Effector memory CD8-positive, alpha-beta T cell (primary cell): Measurements from ENCODE around the gene SAMD7.

ENCODE experiments used
- ATAC-seq: fragments of 150-1000 bp; cut with Tn5 transposase; replicated peaks from 2 replicates; pipeline ENCODE4 v1.10.0; 2021; ENCODE audit warnings: mild to moderate bottlenecking, moderate library complexity
- DNase-seq, 3 experiments: peaks; one replicate each; pipeline ENCODE4 v3.0.0; 2021
- H3K27ac Mint-ChIP-seq, 2 donors: one replicate each; pipeline ENCODE4 v1.8.0; 2022; ENCODE audit warnings: mild to moderate bottlenecking in 2 of 2, mixed read lengths in 2 of 2, moderate library complexity in 2 of 2
- H3K27me3 Mint-ChIP-seq, 2 donors: one replicate each; pipeline ENCODE4 v1.8.0; 2022; ENCODE audit warnings: mixed read lengths in 2 of 2
- H3K36me3 Mint-ChIP-seq: one replicate; pipeline ENCODE4 v1.8.0; 2022; ENCODE audit warnings: mild to moderate bottlenecking, moderate library complexity, mixed read lengths; ENCODE audit not compliant: insufficient read depth
- H3K4me1 Mint-ChIP-seq, 2 donors: one replicate each; pipeline ENCODE4 v1.8.0; 2022; ENCODE audit warnings: low read depth in 2 of 2, mixed read lengths in 2 of 2
- H3K4me3 Mint-ChIP-seq, 2 donors: one replicate each; pipeline ENCODE4 v1.8.0; 2022; ENCODE audit warnings: mild to moderate bottlenecking in 2 of 2, mixed read lengths in 2 of 2, moderate library complexity in 2 of 2
- H3K9me3 Mint-ChIP-seq, 2 donors: one replicate each; pipeline ENCODE4 v1.8.0; 2022; ENCODE audit warnings: mixed read lengths in 2 of 2
- total RNA-seq, 9 experiments: gene quantifications; one replicate each; lab custom pipeline; 2026; lab: John Stamatoyannopoulos, UW

Gene SAMD7
- total RNA-seq: 0 reads per million in 9 experiments

- H3K4me1 Mint-ChIP-seq: no peaks in the 10 kb centered on the region
- ATAC-seq (no peak), DNase-seq (no peak)
- no peak within 1 kb of the TSS for H3K27ac Mint-ChIP-seq
- H3K27me3 Mint-ChIP-seq: peaks cover 0 to 9% of the 10 kb centered on the region in 2 donors
- no peaks in the 10 kb centered on the region for H3K9me3 Mint-ChIP-seq
- H3K36me3 Mint-ChIP-seq: no peaks in the 10 kb centered on the region
- H3K4me3 Mint-ChIP-seq: no peak within 1 kb of the TSS
Observed at GRCh38 chr3:169911272-169911671, at the start of gene SAMD7. Gene SAMD7 (plus strand): TSS chr3:169911572. CDS start chr3:169919499, 7,927 bp downstream.

- Mint-ChIP-seq H3K9me3 (no peaks in the 10 kb centered on the region), H3K27ac (no peak overlapping the region), H3K27me3 (peaks cover 18 to 50% of the 10 kb centered on the region in 2 donors), H3K4me3 (no peak overlapping the region), H3K4me1 (peaks cover 4 to 6% of the 10 kb centered on the region in 2 donors), H3K36me3 (no peaks in the 10 kb centered on the region)
- DNase-seq: no peak
- ATAC-seq: no peak
Observed at GRCh38 chr3:169861871-169862270, 49.5 kb upstream of the SAMD7 start.

DNA sequence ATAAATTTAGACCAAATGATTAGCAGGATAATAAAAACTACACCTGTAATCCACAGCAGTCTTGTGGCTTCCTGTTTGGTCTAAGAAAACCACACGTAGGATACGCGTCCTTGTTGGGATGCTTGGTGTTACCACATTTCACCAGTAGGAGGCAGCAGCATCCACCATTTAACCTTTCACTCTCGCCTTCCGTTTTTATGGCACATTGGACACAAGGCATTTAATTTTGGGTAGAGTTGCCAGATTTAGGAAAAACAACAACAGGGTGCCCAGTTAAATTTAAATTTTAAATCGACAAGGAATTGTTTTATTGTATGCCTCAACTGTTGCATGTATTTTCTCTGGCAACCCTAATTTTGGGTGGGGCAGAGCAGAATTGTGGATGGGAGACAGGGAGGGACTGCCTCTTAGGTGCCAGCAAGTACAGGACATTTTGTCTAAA is 47.9 kb upstream of the SAMD7 start:
- Mint-ChIP-seq H3K27ac (no peak overlapping the region), H3K9me3 (no peaks in the 10 kb centered on the region), H3K4me1 (peaks cover 4 to 6% of the 10 kb centered on the region in 2 donors), H3K4me3 (no peak overlapping the region), H3K36me3 (no peaks in the 10 kb centered on the region), H3K27me3 (peaks cover 18 to 42% of the 10 kb centered on the region in 2 donors)
- ATAC-seq (peak; percentile 68), DNase-seq (peak; percentile 43 to 56 (median 44))

GRCh38 chr3:169864270-169864669 is 47.1 kb upstream of the SAMD7 start:
- ATAC-seq (no peak), DNase-seq (no peak)
- H3K9me3 Mint-ChIP-seq: no peaks in the 10 kb centered on the region
- no peak overlapping the region for H3K27ac Mint-ChIP-seq
- peaks cover 18 to 42% of the 10 kb centered on the region in 2 donors for H3K27me3 Mint-ChIP-seq
- H3K4me3 Mint-ChIP-seq: no peak overlapping the region
- peaks cover 4 to 6% of the 10 kb centered on the region in 2 donors for H3K4me1 Mint-ChIP-seq
- H3K36me3 Mint-ChIP-seq: no peaks in the 10 kb centered on the region

DNA sequence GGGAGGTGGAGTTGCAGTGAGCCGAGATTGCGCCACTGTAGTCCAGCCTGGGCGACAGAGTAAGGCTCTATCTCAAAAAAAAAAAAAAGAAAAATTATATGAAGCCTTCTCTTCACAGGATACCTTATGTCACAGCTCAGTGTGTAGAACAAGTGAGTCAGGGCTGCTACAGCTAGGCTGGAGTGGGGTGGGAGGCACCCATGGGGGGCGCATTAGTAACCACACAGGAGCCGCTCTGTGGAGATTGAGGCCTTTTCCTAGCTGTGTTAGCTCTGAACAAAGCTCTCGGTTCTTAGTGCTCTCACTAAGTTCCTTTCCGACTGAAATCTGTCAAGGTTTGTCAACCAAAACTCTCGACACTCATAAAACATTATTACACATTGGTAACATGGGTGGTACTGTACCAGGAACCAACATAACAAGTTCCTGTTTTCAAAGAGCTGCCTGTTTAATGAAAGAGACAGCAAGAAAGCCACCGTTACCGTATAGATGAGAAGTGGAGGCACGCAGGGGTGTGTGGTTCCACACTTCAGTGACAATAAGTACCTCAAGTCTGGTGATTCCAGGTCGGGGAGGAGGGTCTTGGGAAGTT is 46.1 kb upstream of the SAMD7 start:
- H3K27me3 Mint-ChIP-seq: peaks cover 19 to 42% of the 10 kb centered on the region in 2 donors
- H3K9me3 Mint-ChIP-seq: no peaks in the 10 kb centered on the region
- H3K4me1 Mint-ChIP-seq: peaks cover 4 to 6% of the 10 kb centered on the region in 2 donors
- DNase-seq: no peak
- no peaks in the 10 kb centered on the region for H3K36me3 Mint-ChIP-seq
- ATAC-seq: no peak
- H3K27ac Mint-ChIP-seq: no peak overlapping the region
- H3K4me3 Mint-ChIP-seq: no peak overlapping the region

DNA sequence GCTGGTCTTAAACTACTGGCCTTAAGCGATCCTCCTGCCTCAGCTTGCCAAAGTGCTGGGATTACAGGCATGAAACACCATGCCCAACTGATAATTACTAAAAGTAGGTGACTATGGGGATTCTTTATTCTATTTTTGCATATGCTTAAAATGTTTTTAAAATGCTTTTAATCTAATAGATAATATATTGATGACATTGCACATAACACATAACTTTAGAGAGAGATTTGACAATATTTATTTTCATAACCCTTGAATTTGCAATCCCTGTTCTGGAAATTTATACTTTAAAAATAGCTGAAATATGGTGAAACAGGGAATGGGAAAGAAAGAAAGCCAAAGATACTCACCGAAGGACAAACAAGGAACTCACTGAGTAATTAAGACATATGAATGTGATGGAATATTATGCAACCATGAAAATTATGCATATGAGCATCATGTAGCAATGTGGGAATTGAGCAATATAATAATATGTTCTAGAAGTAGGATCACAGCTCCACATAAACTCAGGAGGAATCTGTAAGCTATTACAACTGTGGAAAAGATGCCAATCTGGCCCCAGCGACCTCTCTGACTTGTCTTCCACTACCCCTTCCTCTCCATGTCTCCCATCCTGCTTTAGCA is 43.7 kb upstream of the SAMD7 start:
- DNase-seq (no peak), ATAC-seq (no peak)
- Mint-ChIP-seq H3K27ac (no peak overlapping the region), H3K9me3 (no peaks in the 10 kb centered on the region), H3K36me3 (no peaks in the 10 kb centered on the region), H3K4me3 (no peak overlapping the region), H3K27me3 (peaks cover 17 to 32% of the 10 kb centered on the region in 2 donors), H3K4me1 (peaks cover 8 to 10% of the 10 kb centered on the region in 2 donors)

DNA sequence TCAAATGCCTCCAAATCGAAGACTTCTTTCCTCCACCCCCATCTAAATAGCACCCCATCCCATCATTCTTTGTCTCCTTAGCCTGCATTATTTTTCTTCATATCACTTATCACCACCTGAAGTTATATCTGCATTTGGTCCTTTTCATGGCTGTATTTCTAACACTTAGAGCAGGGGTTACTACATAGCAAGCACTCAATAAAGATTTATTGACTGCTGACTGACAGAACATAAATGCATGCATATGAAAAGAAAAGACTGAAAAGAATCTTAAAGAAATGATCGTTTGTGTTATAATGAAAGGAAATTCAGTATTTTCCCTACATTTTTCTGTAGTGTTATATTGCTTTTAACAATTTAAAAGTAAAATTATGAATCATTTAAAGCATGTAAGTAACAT is 43.0 kb upstream of the SAMD7 start:
- H3K36me3 Mint-ChIP-seq: no peaks in the 10 kb centered on the region

DNA sequence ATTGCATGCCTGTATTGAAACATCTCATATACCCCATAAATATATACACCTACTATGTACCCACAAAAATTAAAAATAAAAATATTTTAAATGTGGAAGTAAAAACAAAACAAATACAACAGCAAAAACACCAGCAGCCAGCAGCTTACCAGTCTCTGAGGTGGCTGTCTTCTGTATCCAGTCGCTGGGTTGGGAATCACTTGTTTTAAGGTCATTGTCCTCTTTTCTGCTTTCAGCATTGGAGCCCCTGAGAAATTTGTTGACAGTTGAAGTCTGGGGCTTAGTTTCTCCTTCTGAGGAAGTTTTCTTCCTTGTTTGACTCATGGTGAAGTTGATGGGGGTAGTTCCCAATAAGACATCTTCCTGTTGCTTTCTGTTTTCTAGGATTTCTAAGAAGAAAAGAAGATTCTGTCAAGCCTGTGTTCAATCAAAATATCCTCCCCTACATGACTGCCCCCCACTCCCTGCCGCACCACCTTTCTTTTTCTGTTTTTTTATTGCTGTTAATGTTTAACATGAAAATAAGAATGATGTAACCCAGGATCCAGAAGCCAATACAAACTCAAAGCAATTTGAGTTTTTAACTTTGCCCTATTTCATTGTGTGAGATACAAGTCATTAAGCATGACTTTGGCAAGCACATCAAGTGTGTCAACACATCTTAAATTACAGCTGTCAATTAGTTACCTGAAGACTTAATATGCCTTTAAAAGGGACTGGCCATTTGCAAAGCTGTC is 41.7 kb upstream of the SAMD7 start, which contains the start of gene LRRC31:
Gene LRRC31 (minus strand): TSS at position 452 of the 737 bp plus-strand sequence. CDS start 128 bp downstream, at position 324.
- H3K27me3 Mint-ChIP-seq: peaks cover 25 to 30% of the 10 kb centered on the region in 2 donors
- H3K4me3 Mint-ChIP-seq: no peak within 1 kb of the TSS
- ATAC-seq (no peak), DNase-seq (no peak)
- no peaks in the 10 kb centered on the region for H3K9me3 Mint-ChIP-seq
- peak within 1 kb of the TSS in 1 of 2 donors; percentile 41 for H3K27ac Mint-ChIP-seq
- H3K36me3 Mint-ChIP-seq: no peaks in the 10 kb centered on the region
- H3K4me1 Mint-ChIP-seq: peaks cover 5 to 6% of the 10 kb centered on the region in 2 donors

More for the DNA sequence above, 43.0 kb upstream of the SAMD7 start:
- no peak for ATAC-seq
- H3K4me3 Mint-ChIP-seq: no peak overlapping the region
- peaks cover 20 to 32% of the 10 kb centered on the region in 2 donors for H3K27me3 Mint-ChIP-seq
- H3K4me1 Mint-ChIP-seq: peaks cover 8 to 9% of the 10 kb centered on the region in 2 donors
- no peaks in the 10 kb centered on the region for H3K9me3 Mint-ChIP-seq
- DNase-seq: no peak
- no peak overlapping the region for H3K27ac Mint-ChIP-seq

GRCh38 chr3:169871129-169871886 is 40.1 kb upstream of the SAMD7 start:
- Mint-ChIP-seq H3K9me3 (no peaks in the 10 kb centered on the region), H3K27me3 (peaks cover 21 to 27% of the 10 kb centered on the region in 2 donors), H3K36me3 (no peaks in the 10 kb centered on the region), H3K4me1 (peaks cover 4 to 5% of the 10 kb centered on the region in 2 donors), H3K4me3 (no peak overlapping the region), H3K27ac (peak overlapping the region in 1 of 2 donors; percentile 9)
- ATAC-seq (no peak), DNase-seq (no peak)

DNA sequence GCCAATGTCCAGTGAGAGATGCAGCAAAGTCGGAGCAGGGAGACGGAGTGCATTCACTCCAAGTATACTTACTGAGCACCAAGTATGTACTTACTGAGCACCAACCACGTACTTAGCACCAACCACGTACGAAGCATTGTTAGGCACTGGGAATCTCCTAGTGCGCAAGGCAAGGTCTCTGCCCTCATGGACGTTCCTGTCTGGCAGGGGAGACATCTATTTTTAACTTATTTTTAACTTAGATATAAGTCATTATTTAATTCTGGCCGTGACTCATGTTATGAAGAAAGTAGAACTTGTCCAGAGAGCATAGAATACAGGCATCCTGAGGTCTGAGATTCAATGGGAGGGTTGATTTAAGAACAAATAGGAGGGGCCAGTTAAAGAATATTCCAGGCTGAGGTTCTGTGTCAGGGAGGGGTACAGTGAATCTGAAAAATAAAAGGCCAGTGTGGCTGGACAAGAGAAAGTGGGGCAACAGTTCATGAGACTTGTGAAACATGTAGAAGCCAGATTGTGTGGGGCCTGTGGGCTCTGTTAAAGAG is 32.3 kb upstream of the SAMD7 start:
- Mint-ChIP-seq H3K36me3 (no peaks in the 10 kb centered on the region), H3K4me1 (no peaks in the 10 kb centered on the region)

GRCh38 chr3:169879845-169880575 is 31.4 kb upstream of the SAMD7 start:
- H3K36me3 Mint-ChIP-seq: no peaks in the 10 kb centered on the region
- DNase-seq (no peak), ATAC-seq (no peak)
- no peak overlapping the region for H3K27ac Mint-ChIP-seq
- no peaks in the 10 kb centered on the region for H3K4me1 Mint-ChIP-seq
- no peaks in the 10 kb centered on the region for H3K9me3 Mint-ChIP-seq
- peaks cover 29 to 38% of the 10 kb centered on the region in 2 donors for H3K27me3 Mint-ChIP-seq
- no peak overlapping the region for H3K4me3 Mint-ChIP-seq

More for the DNA sequence above, 32.3 kb upstream of the SAMD7 start:
- Mint-ChIP-seq H3K9me3 (no peaks in the 10 kb centered on the region), H3K27ac (no peak overlapping the region), H3K4me3 (no peak overlapping the region), H3K27me3 (peaks cover 30 to 41% of the 10 kb centered on the region in 2 donors)
- DNase-seq (no peak), ATAC-seq (no peak)

GRCh38 chr3:169880576-169881250 is 30.7 kb upstream of the SAMD7 start:
- no peak for ATAC-seq
- Mint-ChIP-seq H3K27me3 (peaks cover 29 to 32% of the 10 kb centered on the region in 2 donors), H3K4me1 (no peaks in the 10 kb centered on the region), H3K9me3 (no peaks in the 10 kb centered on the region), H3K27ac (no peak overlapping the region), H3K4me3 (no peak overlapping the region), H3K36me3 (no peaks in the 10 kb centered on the region)
- no peak for DNase-seq
